Caco-2 (cell line): ENCODE data around the gene TNS4. TPM values are rescaled to one million over a fixed set of nuclear protein-coding genes. Genes with fewer than 3 reads are reported as not detected.

Source experiments
- BruUV-seq: library from RNA; stranded (reverse); fragments of 400-500 nt; replicated peaks from 2 replicates; lab custom pipeline; 2021; lab: Mats Ljungman, UMichigan
- CTCF ChIA-PET: fragments of 300-600 bp; sonication (Branson Sonifier 250); formaldehyde crosslinking; loops from one replicate; lab custom pipeline; 2022; ENCODE audit warnings: antibody characterized with exemption; lab: Charles Lee
- POLR2A ChIA-PET: fragments of 300-600 bp; sonication (Branson Sonifier 250); formaldehyde crosslinking; loops from one replicate; lab custom pipeline; 2022; ENCODE audit warnings: antibody characterized with exemption; lab: Charles Lee
- DNase-seq, 2 experiments: peaks; one replicate each; pipeline versions ENCODE4 v3.0.0 to v3.0.0-alpha.2; 2020 to 2022
- H3K27me3 ChIP-seq: replicated peaks from 2 replicates; pipeline ENCODE4 v1.6.0; 2011; ENCODE audit warnings: low read length; ENCODE audit not compliant: control insufficient read depth, insufficient read depth
- H3K36me3 ChIP-seq: 2 replicates; pipeline ENCODE4 v1.5.1; 2011; ENCODE audit warnings: low read length; ENCODE audit not compliant: control insufficient read depth, insufficient read depth
- H3K4me1 ChIP-seq: fragments of 250-450 bp; sonication (Bioruptor Pico); 2 replicates; pipeline ENCODE4 v1.5.1; 2020; ENCODE audit warnings: mild to moderate bottlenecking
- H3K4me3 ChIP-seq: 2 replicates; pipeline ENCODE4 v1.5.1; 2011; ENCODE audit warnings: low read depth, mild to moderate bottlenecking, control low read depth, low read length
- H3K9me3 ChIP-seq: fragments of 250-450 bp; sonication (Bioruptor Pico); 2 replicates; pipeline ENCODE4 v1.5.1; 2020; ENCODE audit warnings: mild to moderate bottlenecking, moderate library complexity
- H3K27ac Mint-ChIP-seq: one replicate; pipeline ENCODE4 v1.8.0; 2022; ENCODE audit warnings: mixed read lengths; ENCODE audit not compliant: unreplicated experiment
- H3K27me3 Mint-ChIP-seq: one replicate; pipeline ENCODE4 v1.8.0; 2022; ENCODE audit warnings: mixed read lengths; ENCODE audit not compliant: insufficient read depth, unreplicated experiment
- H3K36me3 Mint-ChIP-seq: one replicate; pipeline ENCODE4 v1.8.0; 2022; ENCODE audit warnings: mild to moderate bottlenecking, mixed read lengths; ENCODE audit not compliant: insufficient read depth, unreplicated experiment
- H3K4me1 Mint-ChIP-seq: one replicate; pipeline ENCODE4 v1.8.0; 2022; ENCODE audit warnings: low read depth, mixed read lengths; ENCODE audit not compliant: unreplicated experiment
- H3K4me3 Mint-ChIP-seq: one replicate; pipeline ENCODE4 v1.8.0; 2022; ENCODE audit warnings: mild to moderate bottlenecking, moderate library complexity, mixed read lengths; ENCODE audit not compliant: unreplicated experiment
- H3K9me3 Mint-ChIP-seq: one replicate; pipeline ENCODE4 v1.8.0; 2022; ENCODE audit warnings: mixed read lengths; ENCODE audit not compliant: unreplicated experiment
- CTCF ChIP-seq, 2 experiments: fragments of 200-600 bp in 1 of 2; IDR thresholded peaks; 1 replicate in 1 of 2; 2 replicates in 1 of 2; pipeline versions ENCODE4 v1.5.1 to v1.8.0; 2011 to 2022; ENCODE audit warnings: antibody characterized with exemption in 1 of 2, control low read depth in 1 of 2, inconsistent platforms in 1 of 2, low read depth in 1 of 2, low read length in 1 of 2, mild to moderate bottlenecking in 1 of 2, moderate library complexity in 1 of 2; ENCODE audit not compliant: insufficient read depth in 1 of 2, severe bottlenecking in 1 of 2, unreplicated experiment in 1 of 2
- intact Hi-C: fragments of 100-400 bp; cut with micrococcal nuclease; formaldehyde crosslinking; loops from one replicate; pipeline ENCODE4 v1.10.0; 2022; ENCODE audit not compliant: unreplicated experiment
- total RNA-seq: library from RNA; stranded (reverse); gene quantifications from 2 replicates; pipeline ENCODE4 v1.2.3, GENCODE V29; 2022

Gene TNS4
- total RNA-seq, 1 experiment from 2014 or later = not detected

DNA sequence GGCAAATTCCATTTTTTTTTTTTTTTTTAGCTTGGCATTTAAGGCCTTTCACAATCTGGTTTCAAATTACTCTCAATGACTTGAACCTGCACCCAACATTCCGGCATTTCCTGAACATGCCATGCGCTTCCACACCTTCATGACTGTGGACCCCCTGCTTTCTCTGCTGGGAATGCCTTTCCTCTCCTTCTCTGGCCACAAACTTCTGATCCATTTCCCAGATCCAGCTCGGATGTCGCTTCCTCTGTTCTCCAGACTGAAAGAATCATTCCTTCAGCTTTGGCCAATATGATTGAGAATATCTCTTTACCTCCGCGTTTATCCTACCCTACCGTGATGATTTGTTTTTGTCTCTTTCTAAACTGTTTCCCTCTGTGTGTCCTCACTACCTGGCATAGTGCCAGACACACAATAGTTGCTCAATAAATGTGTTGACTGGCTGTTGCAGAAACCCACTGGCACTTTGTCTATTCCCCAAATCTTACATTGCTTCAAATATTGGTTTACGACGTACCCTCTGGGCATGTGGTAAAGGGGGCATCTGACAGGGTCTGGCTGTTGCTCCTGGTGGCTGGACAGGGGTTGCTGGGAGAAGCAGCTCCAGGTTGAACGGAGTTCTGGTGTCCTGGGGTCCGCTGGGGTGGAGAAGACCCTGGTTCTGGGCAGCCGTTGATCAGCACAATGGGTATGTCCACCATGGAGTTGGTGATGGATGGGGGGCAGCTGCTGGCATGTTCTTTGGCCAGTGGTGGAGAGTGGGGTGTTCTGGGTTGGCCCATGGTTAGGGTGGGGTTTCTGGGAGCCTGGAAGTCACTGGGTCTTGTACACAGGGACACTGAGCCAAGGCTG lies 14.7 kb downstream of the TNS4 start:
- intact Hi-C loops = loop anchor here (5.0 kb wide), 1 partner anchor 76 kb away; no protein-coding TSS in a partner anchor
- POLR2A ChIA-PET = interaction anchor here (0.6 kb wide), 1 partner anchor 1300 kb away, joined by 4 read pairs; no protein-coding TSS in a partner anchor
- Mint-ChIP-seq H3K36me3 (no peaks in the 10 kb centered on the region), H3K9me3 (no peaks in the 10 kb centered on the region), H3K4me3 (no peak overlapping the region), H3K4me1 (peaks cover 29% of the 10 kb centered on the region), H3K27me3 (no peaks in the 10 kb centered on the region), H3K27ac (no peak overlapping the region)
- TF ChIP-seq CTCF (IDR thresholded peaks at IDR 0.05; ENCODE audit: insufficient read depth in 1 of 2, low read depth in 1 of 2, low read length in 1 of 2, severe bottlenecking in 1 of 2, unreplicated experiment in 1 of 2) = no peak
- Histone ChIP-seq H3K4me1 (peaks cover 10% of the 10 kb centered on the region; the same call in 1 of the 2 replicates), H3K36me3 (no peaks in the 10 kb centered on the region), H3K9me3 (no peaks in the 10 kb centered on the region), H3K27me3 (no peaks in the 10 kb centered on the region), H3K4me3 (no peak overlapping the region)
- no peak for DNase-seq
- CTCF ChIA-PET = interaction anchor here (0.9 kb wide), 1 partner anchor 10 kb away, joined by 3 read pairs; no protein-coding TSS in a partner anchor
- BruUV-seq = no TSS peak

DNA sequence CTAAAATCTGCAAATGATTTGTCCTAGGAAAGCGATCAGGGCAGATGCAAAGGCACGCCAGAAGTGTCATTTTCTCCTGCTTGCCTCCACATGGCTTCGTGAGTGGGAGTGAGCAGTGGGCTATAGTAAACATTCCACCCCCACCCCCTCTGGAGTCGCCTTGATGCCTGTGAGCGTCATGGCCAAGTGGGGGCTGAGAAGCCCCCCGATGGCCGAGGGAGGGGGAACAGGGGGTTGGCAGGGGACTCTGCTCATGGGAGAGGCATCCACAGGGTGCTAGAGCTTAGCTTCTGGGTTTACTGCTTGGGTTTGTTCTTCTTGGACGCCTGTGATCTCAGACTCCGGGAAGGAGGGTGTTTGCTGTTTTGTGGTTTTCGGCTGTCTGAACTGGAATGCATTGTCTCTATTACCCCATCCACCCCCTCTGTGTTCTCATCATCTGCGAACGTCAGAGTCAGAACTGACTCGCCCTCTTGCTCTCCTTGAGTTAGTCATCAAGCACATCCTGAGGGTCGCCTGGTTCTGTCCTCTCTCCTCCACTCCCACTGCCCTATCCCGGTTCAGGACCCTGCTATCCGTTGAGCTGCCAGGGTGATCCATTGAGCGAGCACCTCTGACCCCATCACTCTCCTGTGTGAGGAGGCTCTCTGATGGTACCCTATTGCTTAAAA lies 15.4 kb downstream of the TNS4 start:
- Histone ChIP-seq H3K4me3 (no peak overlapping the region), H3K27me3 (no peaks in the 10 kb centered on the region), H3K4me1 (peaks cover 10% of the 10 kb centered on the region; the same call in 1 of the 2 replicates), H3K36me3 (no peaks in the 10 kb centered on the region), H3K9me3 (no peaks in the 10 kb centered on the region)
- Mint-ChIP-seq H3K27me3 (no peaks in the 10 kb centered on the region), H3K27ac (no peak overlapping the region), H3K9me3 (no peaks in the 10 kb centered on the region), H3K36me3 (no peaks in the 10 kb centered on the region), H3K4me3 (no peak overlapping the region), H3K4me1 (peaks cover 27% of the 10 kb centered on the region)
- BruUV-seq = no TSS peak
- no peak for DNase-seq
- TF ChIP-seq CTCF (IDR thresholded peaks at IDR 0.05; ENCODE audit: insufficient read depth in 1 of 2, low read depth in 1 of 2, low read length in 1 of 2, severe bottlenecking in 1 of 2, unreplicated experiment in 1 of 2) = no peak
- POLR2A ChIA-PET = interaction anchor here (0.6 kb wide), 1 partner anchor 1301 kb away, joined by 4 read pairs; no protein-coding TSS in a partner anchor
- CTCF ChIA-PET = interaction anchor here (0.6 to 0.9 kb wide), 3 partner anchors 9 to 170 kb away, joined by 3 read pairs; no protein-coding TSS in a partner anchor
- intact Hi-C loops = loop anchor here (5.0 kb wide), 1 partner anchor 76 kb away; no protein-coding TSS in a partner anchor

DNA sequence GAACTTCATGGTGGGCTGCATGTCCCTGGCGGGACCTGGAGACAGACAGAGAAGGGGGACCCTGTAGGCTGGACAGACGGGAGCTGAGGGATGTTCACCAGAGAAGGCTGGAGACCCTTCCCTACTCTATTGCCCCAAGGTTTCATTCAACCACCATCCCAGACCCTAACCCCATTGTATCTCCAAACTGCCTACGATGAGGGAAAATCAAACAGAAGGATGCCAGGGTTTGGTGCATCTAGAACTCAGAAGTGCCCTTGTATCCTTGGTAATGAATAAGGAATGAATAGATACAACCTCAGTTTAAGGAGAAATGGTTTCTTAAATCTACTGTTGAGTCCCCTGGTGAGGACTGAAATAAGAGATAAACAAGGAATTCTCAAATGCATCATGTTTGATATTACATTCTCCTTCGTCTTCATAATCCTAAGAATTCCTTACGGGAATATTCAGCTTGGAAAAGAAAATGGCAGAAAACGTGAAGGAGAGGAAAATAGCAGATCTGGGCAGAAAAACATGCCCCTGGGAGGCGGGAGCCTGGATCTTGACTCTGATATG lies 16.4 kb downstream of the TNS4 start:
- BruUV-seq = no TSS peak
- peaks cover 18% of the 10 kb centered on the region for H3K4me1 Mint-ChIP-seq

More for the DNA sequence above, 16.4 kb downstream of the TNS4 start:
- POLR2A ChIA-PET = no interaction called here
- intact Hi-C loops = loop anchor here (5.0 kb wide), 1 partner anchor 77 kb away; no protein-coding TSS in a partner anchor
- CTCF ChIA-PET = interaction anchor here (1.1 kb wide), 1 partner anchor 75 kb away, joined by 5 read pairs; no protein-coding TSS in a partner anchor
- DNase-seq = no peak
- Histone ChIP-seq H3K27me3 (no peaks in the 10 kb centered on the region), H3K36me3 (no peaks in the 10 kb centered on the region), H3K4me3 (no peak overlapping the region), H3K4me1 (peaks cover 10% of the 10 kb centered on the region; the same call in 1 of the 2 replicates), H3K9me3 (no peaks in the 10 kb centered on the region)
- Mint-ChIP-seq H3K27ac (no peak overlapping the region), H3K4me3 (no peak overlapping the region), H3K27me3 (no peaks in the 10 kb centered on the region), H3K9me3 (no peaks in the 10 kb centered on the region), H3K36me3 (no peaks in the 10 kb centered on the region)
- no peak for TF ChIP-seq CTCF (IDR thresholded peaks at IDR 0.05; ENCODE audit: insufficient read depth in 1 of 2, low read depth in 1 of 2, low read length in 1 of 2, severe bottlenecking in 1 of 2, unreplicated experiment in 1 of 2)
